Spleen (tissue), 7 donors: Measurements from ENCODE around the gene APCDD1L.

Source experiments
- POLR2A ChIP-seq, 3 donors: fragments of 450-650 bp; IDR thresholded peaks; one replicate each; pipeline ENCODE4 v1.5.1; 2017; ENCODE audit warnings: antibody characterized with exemption in 3 of 3, mild to moderate bottlenecking in 1 of 3
- POLR2AphosphoS5 ChIP-seq, 3 donors: sonication (generic); formaldehyde crosslinking; IDR thresholded peaks; one replicate each; pipeline ENCODE4 v1.5.1; 2017; ENCODE audit warnings: antibody characterized with exemption in 3 of 3
- TF ChIP-seq, protein P1 (sequence below), 11 experiments: fragments of 200-600 bp in 7 of 11; fragments of 450-650 bp in 4 of 11; sonication (generic) in 4 of 11; IDR thresholded peaks in 8 of 11; conservative IDR thresholded peaks in 3 of 11; 1 replicate in 7 of 11; 2 replicates in 4 of 11; pipeline versions ENCODE4 v1.4.0 to v1.8.0; 2016 to 2021; ENCODE audit warnings: antibody characterized with exemption in 11 of 11, inconsistent platforms in 4 of 11, mild to moderate bottlenecking in 1 of 11
- donor health status: DM: no; HTN: no; CAD: no; lungs with moderate emphysema.
- donor health status: DM: no; HTN: no; CAD: no.
- donor health status: DM: no; HTN: no; CAD: no.

DNA sequence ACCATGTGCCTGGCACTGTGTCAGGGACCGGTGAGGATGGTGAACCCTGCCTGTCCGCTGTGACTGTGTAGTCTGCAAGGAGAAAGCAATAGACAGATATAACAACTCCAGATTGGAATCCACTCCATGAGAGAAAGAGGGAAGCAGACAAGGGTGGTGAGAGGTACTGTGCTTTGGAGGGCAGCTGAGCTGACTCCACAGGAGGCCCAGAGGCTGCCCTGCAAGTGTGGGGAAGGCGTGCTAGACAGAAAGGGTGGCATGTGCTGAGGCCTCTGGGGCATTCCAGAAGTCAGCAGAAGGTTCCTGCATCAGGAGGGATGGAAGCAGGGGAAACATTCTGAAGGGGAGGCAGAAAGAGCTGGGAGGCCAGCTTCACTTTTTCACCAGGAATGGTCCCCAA, 39.3 kb upstream of the APCDD1L start:
- TF ChIP-seq, protein P1, sequence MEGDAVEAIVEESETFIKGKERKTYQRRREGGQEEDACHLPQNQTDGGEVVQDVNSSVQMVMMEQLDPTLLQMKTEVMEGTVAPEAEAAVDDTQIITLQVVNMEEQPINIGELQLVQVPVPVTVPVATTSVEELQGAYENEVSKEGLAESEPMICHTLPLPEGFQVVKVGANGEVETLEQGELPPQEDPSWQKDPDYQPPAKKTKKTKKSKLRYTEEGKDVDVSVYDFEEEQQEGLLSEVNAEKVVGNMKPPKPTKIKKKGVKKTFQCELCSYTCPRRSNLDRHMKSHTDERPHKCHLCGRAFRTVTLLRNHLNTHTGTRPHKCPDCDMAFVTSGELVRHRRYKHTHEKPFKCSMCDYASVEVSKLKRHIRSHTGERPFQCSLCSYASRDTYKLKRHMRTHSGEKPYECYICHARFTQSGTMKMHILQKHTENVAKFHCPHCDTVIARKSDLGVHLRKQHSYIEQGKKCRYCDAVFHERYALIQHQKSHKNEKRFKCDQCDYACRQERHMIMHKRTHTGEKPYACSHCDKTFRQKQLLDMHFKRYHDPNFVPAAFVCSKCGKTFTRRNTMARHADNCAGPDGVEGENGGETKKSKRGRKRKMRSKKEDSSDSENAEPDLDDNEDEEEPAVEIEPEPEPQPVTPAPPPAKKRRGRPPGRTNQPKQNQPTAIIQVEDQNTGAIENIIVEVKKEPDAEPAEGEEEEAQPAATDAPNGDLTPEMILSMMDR (IDR thresholded peaks at IDR 0.05 in 8 of 11, conservative IDR thresholded peaks at IDR 0.05 in 3 of 11): no peak
- no peak for TF ChIP-seq POLR2AphosphoS5 (IDR thresholded peaks at IDR 0.05)
- no peak for TF ChIP-seq POLR2A (IDR thresholded peaks at IDR 0.05)
